ENCODE results near the gene SLC6A18. TPM values are rescaled to one million over a fixed set of nuclear protein-coding genes. Genes with fewer than 3 reads are reported as not detected.
"Not testable (repeated sequence)": the region's sequence is repeated elsewhere in the genome, so short reads cannot be mapped to it uniquely, and the experiment has no call there.

SLC6A18 gene
- polyA plus RNA-seq, 1 experiment = not detected

DNA sequence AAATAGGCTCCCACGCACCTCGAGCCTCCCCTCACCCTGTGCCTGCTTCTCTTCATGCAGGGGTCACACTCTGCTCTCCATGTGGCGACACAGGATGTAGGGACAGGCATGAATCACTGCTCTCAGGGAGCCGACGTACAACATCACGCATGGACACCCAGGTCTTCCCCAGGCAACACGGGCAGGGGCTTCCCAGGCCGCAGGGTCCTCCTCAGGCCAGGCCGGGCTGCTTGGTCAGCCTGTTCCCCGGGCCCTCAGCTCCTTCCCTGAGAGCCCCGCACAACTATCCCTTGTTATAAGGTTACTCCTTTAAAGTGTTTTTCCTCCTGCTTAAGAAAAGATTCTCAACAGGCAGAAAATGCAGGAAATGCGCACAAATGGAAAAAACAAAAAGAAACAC lies 1.1 kb downstream of the SLC6A18 start:
- ChIA-PET POLR2A (no interaction called here), CTCF (no interaction called here)
- TF ChIP-seq, protein P1, sequence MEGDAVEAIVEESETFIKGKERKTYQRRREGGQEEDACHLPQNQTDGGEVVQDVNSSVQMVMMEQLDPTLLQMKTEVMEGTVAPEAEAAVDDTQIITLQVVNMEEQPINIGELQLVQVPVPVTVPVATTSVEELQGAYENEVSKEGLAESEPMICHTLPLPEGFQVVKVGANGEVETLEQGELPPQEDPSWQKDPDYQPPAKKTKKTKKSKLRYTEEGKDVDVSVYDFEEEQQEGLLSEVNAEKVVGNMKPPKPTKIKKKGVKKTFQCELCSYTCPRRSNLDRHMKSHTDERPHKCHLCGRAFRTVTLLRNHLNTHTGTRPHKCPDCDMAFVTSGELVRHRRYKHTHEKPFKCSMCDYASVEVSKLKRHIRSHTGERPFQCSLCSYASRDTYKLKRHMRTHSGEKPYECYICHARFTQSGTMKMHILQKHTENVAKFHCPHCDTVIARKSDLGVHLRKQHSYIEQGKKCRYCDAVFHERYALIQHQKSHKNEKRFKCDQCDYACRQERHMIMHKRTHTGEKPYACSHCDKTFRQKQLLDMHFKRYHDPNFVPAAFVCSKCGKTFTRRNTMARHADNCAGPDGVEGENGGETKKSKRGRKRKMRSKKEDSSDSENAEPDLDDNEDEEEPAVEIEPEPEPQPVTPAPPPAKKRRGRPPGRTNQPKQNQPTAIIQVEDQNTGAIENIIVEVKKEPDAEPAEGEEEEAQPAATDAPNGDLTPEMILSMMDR (IDR thresholded peaks at IDR 0.05; ENCODE audit: low read depth, low read length) = no peak
- Histone ChIP-seq H3K9me3 (ENCODE audit: control insufficient read depth, insufficient read depth, low read length) (peaks cover 87% of the 10 kb centered on the region), H3K4me3 (ENCODE audit: low read depth, low read length) (no peak overlapping the region), H3K27ac (ENCODE audit: low read depth, low read length) (no peak overlapping the region), H3K27me3 (ENCODE audit: control insufficient read depth, insufficient read depth, low read length) (no peaks in the 10 kb centered on the region)
- DNase-seq (ENCODE audit: low read depth, low spot score) = no peak

DNA sequence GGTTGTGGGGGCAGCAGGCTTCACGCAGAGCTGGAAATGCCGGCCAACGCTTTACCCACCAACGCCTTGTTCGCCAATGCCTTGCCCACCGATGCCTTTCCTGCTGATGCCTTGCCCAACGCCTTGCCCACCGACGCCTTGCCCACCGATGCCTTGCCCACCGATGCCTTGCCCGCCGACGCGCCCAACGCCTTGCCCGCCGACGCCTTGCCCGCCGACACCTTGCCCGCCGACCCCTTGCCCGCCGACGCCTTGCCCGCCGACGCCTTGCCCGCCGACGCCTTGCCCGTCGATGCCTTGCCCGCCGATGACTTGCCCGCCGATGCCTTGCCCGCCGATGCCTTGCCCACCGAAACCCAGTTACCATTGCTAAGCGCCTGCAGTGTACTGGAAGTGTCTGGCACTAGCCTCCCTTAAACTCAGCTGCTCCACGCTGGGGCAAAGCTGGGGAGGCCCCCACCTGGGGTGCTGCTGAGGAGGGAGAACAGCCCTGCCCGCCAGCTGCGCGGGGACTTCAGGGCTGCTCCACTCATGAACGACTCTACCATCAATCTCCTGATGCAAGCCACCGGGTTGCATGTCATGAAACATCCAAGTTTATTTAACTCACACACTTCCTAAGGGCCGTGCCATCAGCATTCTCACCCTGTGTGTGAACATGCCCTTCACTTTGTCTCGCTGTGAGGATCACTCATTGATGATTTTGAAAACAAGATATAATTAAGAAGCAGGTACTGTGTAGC lies 1.8 kb downstream of the SLC6A18 start:
- no peaks in the 10 kb centered on the region for H3K27me3 ChIP-seq (ENCODE audit: control insufficient read depth, insufficient read depth, low read length)
- CTCF ChIA-PET = no interaction called here

DNA sequence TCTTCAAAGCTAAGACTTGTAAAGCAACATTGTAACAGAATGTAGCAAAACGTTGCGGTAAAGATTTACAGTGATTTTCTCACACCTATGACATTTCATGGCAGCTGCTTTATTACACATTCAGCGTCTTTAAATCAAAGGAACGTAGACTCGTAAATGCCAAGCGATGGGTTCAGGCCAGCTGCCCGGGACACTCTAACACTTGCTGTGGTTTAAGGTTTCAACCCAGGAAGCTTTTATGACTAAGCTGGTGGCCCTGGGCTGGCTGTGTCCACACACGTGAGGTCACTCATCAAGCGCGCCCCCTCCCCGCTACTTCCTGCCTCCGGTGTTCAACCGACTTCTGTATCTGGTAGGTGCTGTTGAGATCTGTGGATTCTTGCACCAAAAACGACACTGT lies 2.5 kb downstream of the SLC6A18 start:
- TF ChIP-seq, protein P1 (IDR thresholded peaks at IDR 0.05; ENCODE audit: low read depth, low read length) = no peak
- DNase-seq (ENCODE audit: low read depth, low spot score) = no peak
- CTCF ChIA-PET = no interaction called here
- POLR2A ChIA-PET = no interaction called here
- Histone ChIP-seq H3K9me3 (ENCODE audit: control insufficient read depth, insufficient read depth, low read length) (peaks cover 89% of the 10 kb centered on the region), H3K27ac (ENCODE audit: low read depth, low read length) (no peak overlapping the region), H3K4me3 (ENCODE audit: low read depth, low read length) (no peak overlapping the region), H3K27me3 (ENCODE audit: control insufficient read depth, insufficient read depth, low read length) (no peaks in the 10 kb centered on the region)

More for the DNA sequence above, 1.8 kb downstream of the SLC6A18 start:
- H3K9me3 ChIP-seq (ENCODE audit: control insufficient read depth, insufficient read depth, low read length) = peaks cover 87% of the 10 kb centered on the region
- DNase-seq (ENCODE audit: low read depth, low spot score) = no peak
- no peak overlapping the region for H3K4me3 ChIP-seq (ENCODE audit: low read depth, low read length)
- POLR2A ChIA-PET = no interaction called here
- no peak overlapping the region for H3K27ac ChIP-seq (ENCODE audit: low read depth, low read length)
- TF ChIP-seq, protein P1 (IDR thresholded peaks at IDR 0.05; ENCODE audit: low read depth, low read length) = no peak

DNA sequence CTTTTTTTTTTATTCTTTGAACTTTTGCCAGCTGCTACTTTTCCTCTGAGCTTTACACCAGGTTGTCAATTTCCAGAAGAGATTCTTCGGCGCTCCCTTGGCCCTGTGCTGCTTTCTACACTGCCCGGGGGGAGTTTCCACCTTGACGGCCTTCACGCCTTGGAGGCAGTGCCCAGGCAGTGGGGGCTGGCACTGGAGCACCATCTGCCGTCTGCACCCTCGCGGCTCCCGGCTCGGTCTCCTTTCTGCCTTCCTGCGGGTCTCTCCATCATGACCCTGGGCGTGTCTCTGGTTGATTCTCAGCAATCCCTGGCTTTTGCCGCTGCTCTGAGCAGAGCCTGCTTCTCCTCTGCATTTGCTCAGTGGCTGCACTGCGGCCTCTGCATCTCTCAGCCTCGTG lies 2.9 kb downstream of the SLC6A18 start:
- Histone ChIP-seq H3K27me3 (ENCODE audit: control insufficient read depth, insufficient read depth, low read length) (no peaks in the 10 kb centered on the region), H3K4me3 (ENCODE audit: low read depth, low read length) (no peak overlapping the region), H3K27ac (ENCODE audit: low read depth, low read length) (no peak overlapping the region), H3K9me3 (ENCODE audit: control insufficient read depth, insufficient read depth, low read length) (peaks cover 89% of the 10 kb centered on the region)
- POLR2A ChIA-PET = no interaction called here
- no peak for DNase-seq (ENCODE audit: low read depth, low spot score)
- TF ChIP-seq, protein P1 (IDR thresholded peaks at IDR 0.05; ENCODE audit: low read depth, low read length) = no peak
- CTCF ChIA-PET = no interaction called here

DNA sequence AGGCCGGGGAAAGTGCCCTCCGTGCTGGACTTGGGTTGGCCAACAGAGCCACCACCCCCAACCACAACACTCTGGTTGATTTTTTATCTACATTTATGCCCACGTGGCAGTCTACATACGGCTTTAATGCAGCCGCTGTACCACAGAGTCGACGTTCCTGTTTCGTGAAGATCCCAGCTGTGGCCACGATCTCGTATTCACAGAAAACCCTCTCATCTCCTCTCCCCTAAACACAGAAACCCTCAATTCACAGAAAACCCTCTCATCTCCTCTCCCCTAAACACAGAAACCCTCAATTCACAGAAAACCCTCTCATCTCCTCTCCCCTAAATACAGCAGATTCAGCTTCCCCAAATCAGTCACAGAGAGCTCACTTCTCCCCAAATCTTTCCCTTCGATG lies 3.8 kb downstream of the SLC6A18 start:
- CTCF ChIA-PET; H3K4me3 ChIP-seq (ENCODE audit: low read depth, low read length); POLR2A ChIA-PET; DNase-seq (ENCODE audit: low read depth, low spot score); H3K27ac ChIP-seq (ENCODE audit: low read depth, low read length); H3K27me3 ChIP-seq (ENCODE audit: control insufficient read depth, insufficient read depth, low read length): not testable (repeated sequence)
- H3K9me3 ChIP-seq (ENCODE audit: control insufficient read depth, insufficient read depth, low read length) = peaks cover 89% of the 10 kb centered on the region
